ENCODE data around the gene TIMP4. TPM values are rescaled to one million over a fixed set of nuclear protein-coding genes. Genes with fewer than 3 reads are reported as not detected.

The TIMP4 gene
- total and polyA plus RNA-seq, 4 experiments from 2014 or later = not detected

- intact Hi-C loops (cut with micrococcal nuclease) = no loop called here
- no peak overlapping the region for H3K4me3 Mint-ChIP-seq
- Histone ChIP-seq H3K4me3 (ENCODE audit: low read length in 2 of 2) (no peak overlapping the region), H3K27me3 (ENCODE audit: insufficient read depth, low read length) (no peaks in the 10 kb centered on the region), H3K4me1 (ENCODE audit: insufficient read depth, low read length) (peaks cover 8% of the 10 kb centered on the region), H3K27ac (ENCODE audit: low read depth, low read length) (no peak overlapping the region), H3K36me3 (ENCODE audit: insufficient read depth, low read length) (no peaks in the 10 kb centered on the region), H3K9me3 (ENCODE audit: control insufficient read depth in 1 of 2, low read length in 2 of 2) (no peaks in the 10 kb centered on the region)
- H3K9me3 Mint-ChIP-seq = no peaks in the 10 kb centered on the region
- no peak for DNase-seq
- POLR2A ChIA-PET (ENCODE audit: partially characterized antibody) = no interaction called here
- H3K4me1 Mint-ChIP-seq = peaks cover 2 to 9% (median 4%) of the 10 kb centered on the region in 4 donors
- no peak overlapping the region for H3K27ac Mint-ChIP-seq
- CTCF ChIA-PET (ENCODE audit: partially characterized antibody) = interaction anchor here (2.2 kb wide), 1 partner anchor 295 kb away, joined by 6 read pairs; no protein-coding TSS in a partner anchor
- H3K27me3 Mint-ChIP-seq = peaks cover 0 to 2% of the 10 kb centered on the region in 2 donors
- no peaks in the 10 kb centered on the region for H3K36me3 Mint-ChIP-seq
These were observed 26.5 kb upstream of the TIMP4 start for GRCh38 chr3:12185172-12185710.

GRCh38 chr3:12184541-12184940 lies 25.8 kb upstream of the TIMP4 start:
- no peaks in the 10 kb centered on the region for H3K36me3 Mint-ChIP-seq
- DNase-seq = no peak
- intact Hi-C loops (cut with micrococcal nuclease) = no loop called here
- Histone ChIP-seq H3K27me3 (ENCODE audit: insufficient read depth, low read length) (no peaks in the 10 kb centered on the region), H3K27ac (ENCODE audit: low read depth, low read length) (no peak overlapping the region), H3K9me3 (ENCODE audit: control insufficient read depth in 1 of 2, low read length in 2 of 2) (no peaks in the 10 kb centered on the region), H3K36me3 (ENCODE audit: insufficient read depth, low read length) (no peaks in the 10 kb centered on the region), H3K4me1 (ENCODE audit: insufficient read depth, low read length) (peaks cover 8% of the 10 kb centered on the region), H3K4me3 (ENCODE audit: low read length in 2 of 2) (no peak overlapping the region)
- no peak overlapping the region for H3K4me3 Mint-ChIP-seq
- ChIA-PET POLR2A (ENCODE audit: partially characterized antibody) (no interaction called here), CTCF (ENCODE audit: partially characterized antibody) (interaction anchor here (1.2 to 2.2 kb wide), 3 partner anchors 9 to 295 kb away, joined by 3 to 6 read pairs (median 5); no protein-coding TSS in a partner anchor)
- peaks cover 2 to 9% (median 4%) of the 10 kb centered on the region in 4 donors for H3K4me1 Mint-ChIP-seq
- peak overlapping the region in 1 of 7 donors; percentile 64 for H3K27ac Mint-ChIP-seq
- H3K9me3 Mint-ChIP-seq = no peaks in the 10 kb centered on the region
- H3K27me3 Mint-ChIP-seq = peaks cover 0 to 2% of the 10 kb centered on the region in 2 donors

GRCh38 chr3:12182687-12183441 lies 24.2 kb upstream of the TIMP4 start:
- intact Hi-C loops (cut with micrococcal nuclease) = no loop called here
- no peak overlapping the region for H3K4me3 ChIP-seq (ENCODE audit: low read length in 2 of 2)
- POLR2A ChIA-PET (ENCODE audit: partially characterized antibody) = no interaction called here
- peaks cover 8% of the 10 kb centered on the region for H3K4me1 ChIP-seq (ENCODE audit: insufficient read depth, low read length)
- H3K27ac Mint-ChIP-seq = no peak overlapping the region
- H3K27ac ChIP-seq (ENCODE audit: low read depth, low read length) = no peak overlapping the region
- H3K36me3 ChIP-seq (ENCODE audit: insufficient read depth, low read length) = no peaks in the 10 kb centered on the region
- H3K27me3 ChIP-seq (ENCODE audit: insufficient read depth, low read length) = no peaks in the 10 kb centered on the region
- no peak overlapping the region for H3K4me3 Mint-ChIP-seq
- CTCF ChIA-PET (ENCODE audit: partially characterized antibody) = no interaction called here
- H3K36me3 Mint-ChIP-seq = no peaks in the 10 kb centered on the region
- peaks cover 0 to 2% of the 10 kb centered on the region in 2 donors for H3K27me3 Mint-ChIP-seq
- no peaks in the 10 kb centered on the region for H3K9me3 Mint-ChIP-seq
- no peaks in the 10 kb centered on the region for H3K9me3 ChIP-seq (ENCODE audit: control insufficient read depth in 1 of 2, low read length in 2 of 2)
- peaks cover 2 to 11% (median 4%) of the 10 kb centered on the region in 4 donors for H3K4me1 Mint-ChIP-seq
- DNase-seq = no peak

GRCh38 chr3:12181806-12182205 lies 23.1 kb upstream of the TIMP4 start:
- intact Hi-C loops (cut with micrococcal nuclease) = no loop called here
- no peak overlapping the region for H3K27ac Mint-ChIP-seq
- no peaks in the 10 kb centered on the region for H3K36me3 ChIP-seq (ENCODE audit: insufficient read depth, low read length)
- no peaks in the 10 kb centered on the region for H3K9me3 ChIP-seq (ENCODE audit: control insufficient read depth in 1 of 2, low read length in 2 of 2)
- no peaks in the 10 kb centered on the region for H3K27me3 ChIP-seq (ENCODE audit: insufficient read depth, low read length)
- ChIA-PET CTCF (ENCODE audit: partially characterized antibody) (no interaction called here), POLR2A (ENCODE audit: partially characterized antibody) (no interaction called here)
- H3K36me3 Mint-ChIP-seq = no peaks in the 10 kb centered on the region
- DNase-seq = no peak
- H3K4me3 Mint-ChIP-seq = no peak overlapping the region
- H3K4me1 ChIP-seq (ENCODE audit: insufficient read depth, low read length) = no peaks in the 10 kb centered on the region
- H3K27me3 Mint-ChIP-seq = peaks cover 0 to 2% of the 10 kb centered on the region in 2 donors
- no peak overlapping the region for H3K27ac ChIP-seq (ENCODE audit: low read depth, low read length)
- H3K4me1 Mint-ChIP-seq = peaks cover 0 to 4% (median 0%) of the 10 kb centered on the region in 4 donors
- no peaks in the 10 kb centered on the region for H3K9me3 Mint-ChIP-seq
- H3K4me3 ChIP-seq (ENCODE audit: low read length in 2 of 2) = no peak overlapping the region

- no peak overlapping the region for H3K27ac Mint-ChIP-seq
- Histone ChIP-seq H3K36me3 (ENCODE audit: insufficient read depth, low read length) (no peaks in the 10 kb centered on the region), H3K9me3 (ENCODE audit: control insufficient read depth in 1 of 2, low read length in 2 of 2) (no peaks in the 10 kb centered on the region), H3K4me3 (ENCODE audit: low read length in 2 of 2) (no peak overlapping the region), H3K4me1 (ENCODE audit: insufficient read depth, low read length) (no peaks in the 10 kb centered on the region), H3K27ac (ENCODE audit: low read depth, low read length) (no peak overlapping the region), H3K27me3 (ENCODE audit: insufficient read depth, low read length) (no peaks in the 10 kb centered on the region)
- no peak overlapping the region for H3K4me3 Mint-ChIP-seq
- no peaks in the 10 kb centered on the region for H3K9me3 Mint-ChIP-seq
- no peak for DNase-seq
- H3K36me3 Mint-ChIP-seq = no peaks in the 10 kb centered on the region
- intact Hi-C loops (cut with micrococcal nuclease) = no loop called here
- H3K4me1 Mint-ChIP-seq = peaks cover 0 to 4% (median 0%) of the 10 kb centered on the region in 4 donors
- peaks cover 0 to 2% of the 10 kb centered on the region in 2 donors for H3K27me3 Mint-ChIP-seq
- ChIA-PET POLR2A (ENCODE audit: partially characterized antibody) (no interaction called here), CTCF (ENCODE audit: partially characterized antibody) (interaction anchor here (0.5 kb wide), 1 partner anchor 1296 kb away, joined by 3 read pairs; no protein-coding TSS in a partner anchor)
These were observed 22.6 kb upstream of the TIMP4 start for GRCh38 chr3:12181301-12181700.

GRCh38 chr3:12180631-12181030 lies 21.9 kb upstream of the TIMP4 start:
- Histone ChIP-seq H3K27me3 (ENCODE audit: insufficient read depth, low read length) (no peaks in the 10 kb centered on the region), H3K4me3 (ENCODE audit: low read length in 2 of 2) (no peak overlapping the region), H3K9me3 (ENCODE audit: control insufficient read depth in 1 of 2, low read length in 2 of 2) (no peaks in the 10 kb centered on the region), H3K27ac (ENCODE audit: low read depth, low read length) (no peak overlapping the region), H3K4me1 (ENCODE audit: insufficient read depth, low read length) (no peaks in the 10 kb centered on the region), H3K36me3 (ENCODE audit: insufficient read depth, low read length) (no peaks in the 10 kb centered on the region)
- Mint-ChIP-seq H3K4me3 (no peak overlapping the region), H3K36me3 (no peaks in the 10 kb centered on the region), H3K27ac (no peak overlapping the region), H3K9me3 (no peaks in the 10 kb centered on the region), H3K27me3 (peaks cover 0 to 2% of the 10 kb centered on the region in 2 donors), H3K4me1 (peaks cover 0 to 4% (median 0%) of the 10 kb centered on the region in 4 donors)
- DNase-seq = no peak
- ChIA-PET POLR2A (ENCODE audit: partially characterized antibody) (no interaction called here), CTCF (ENCODE audit: partially characterized antibody) (no interaction called here)
- intact Hi-C loops (cut with micrococcal nuclease) = no loop called here

GRCh38 chr3:12180218-12180617 lies 21.5 kb upstream of the TIMP4 start:
- no peak overlapping the region for H3K4me3 Mint-ChIP-seq
- Histone ChIP-seq H3K9me3 (ENCODE audit: control insufficient read depth in 1 of 2, low read length in 2 of 2) (no peaks in the 10 kb centered on the region), H3K4me1 (ENCODE audit: insufficient read depth, low read length) (no peaks in the 10 kb centered on the region), H3K27me3 (ENCODE audit: insufficient read depth, low read length) (no peaks in the 10 kb centered on the region), H3K27ac (ENCODE audit: low read depth, low read length) (no peak overlapping the region), H3K36me3 (ENCODE audit: insufficient read depth, low read length) (no peaks in the 10 kb centered on the region), H3K4me3 (ENCODE audit: low read length in 2 of 2) (no peak overlapping the region)
- no peaks in the 10 kb centered on the region for H3K36me3 Mint-ChIP-seq
- H3K9me3 Mint-ChIP-seq = no peaks in the 10 kb centered on the region
- ChIA-PET CTCF (ENCODE audit: partially characterized antibody) (no interaction called here), POLR2A (ENCODE audit: partially characterized antibody) (no interaction called here)
- peaks cover 0 to 4% (median 0%) of the 10 kb centered on the region in 4 donors for H3K4me1 Mint-ChIP-seq
- H3K27ac Mint-ChIP-seq = no peak overlapping the region
- intact Hi-C loops (cut with micrococcal nuclease) = no loop called here
- H3K27me3 Mint-ChIP-seq = peaks cover 0 to 2% of the 10 kb centered on the region in 2 donors
- DNase-seq = no peak
